Suprapubic skin (tissue), 4 donors: ENCODE data around the gene ACSS3. TPM values are rescaled to one million over a fixed set of nuclear protein-coding genes. Genes with fewer than 3 reads are reported as not detected.

Source experiments
- DNase-seq, 2 donors: peaks; one replicate each; pipeline ENCODE4 v3.0.0-alpha.2; 2019; ENCODE audit warnings: low spot score in 2 of 2
- H3K27ac ChIP-seq: fragments of 200-600 bp; sonication (generic); one replicate; pipeline ENCODE4 v1.5.1; 2019
- H3K27me3 ChIP-seq: fragments of 200-600 bp; sonication (generic); one replicate; pipeline ENCODE4 v1.5.1; 2019
- H3K36me3 ChIP-seq: fragments of 200-600 bp; sonication (generic); one replicate; pipeline ENCODE4 v1.5.1; 2019
- H3K4me1 ChIP-seq: fragments of 200-600 bp; sonication (generic); one replicate; pipeline ENCODE4 v1.5.1; 2019
- H3K4me3 ChIP-seq: fragments of 200-600 bp; sonication (generic); one replicate; pipeline ENCODE4 v1.5.1; 2019; ENCODE audit warnings: mild to moderate bottlenecking
- H3K9me3 ChIP-seq: fragments of 200-600 bp; sonication (generic); one replicate; pipeline ENCODE4 v1.5.1; 2019
- EP300 ChIP-seq: sonication (generic); formaldehyde crosslinking; IDR thresholded peaks from one replicate; pipeline ENCODE4 v1.6.1; 2017; ENCODE audit warnings: antibody characterized with exemption
- POLR2A ChIP-seq, 2 donors: fragments of 450-650 bp; IDR thresholded peaks; one replicate each; pipeline ENCODE4 v1.6.1; 2017; ENCODE audit warnings: antibody characterized with exemption in 2 of 2, mild to moderate bottlenecking in 2 of 2, moderate library complexity in 2 of 2
- POLR2AphosphoS5 ChIP-seq, 3 donors: sonication (generic); formaldehyde crosslinking; IDR thresholded peaks; one replicate each; pipeline ENCODE4 v1.6.1; 2017; ENCODE audit warnings: antibody characterized with exemption in 3 of 3
- WGBS: methylation state at CpG from one replicate; pipeline ENCODE4 v1.1.5; 2018; 5-methylcytosine and 5-hydroxymethylcytosine counted together
- total RNA-seq, 4 donors: library from RNA; depleted of rRNA; stranded (reverse); fragments of >200 nt; gene quantifications; one replicate each; pipeline ENCODE4 v1.1.0, GENCODE V29; 2016
- TF ChIP-seq, protein P1 (sequence below), 2 donors: fragments of 200-600 bp in 1 of 2; fragments of 450-650 bp in 1 of 2; sonication (generic) in 1 of 2; IDR thresholded peaks; one replicate each; pipeline ENCODE4 v1.5.1; 2016 to 2019; ENCODE audit warnings: antibody characterized with exemption in 2 of 2, mild to moderate bottlenecking in 1 of 2, moderate library complexity in 1 of 2

Gene ACSS3
- total RNA-seq, 4 donors from 2014 or later = 4.0 to 10.4 (median 6.2) TPM

DNA sequence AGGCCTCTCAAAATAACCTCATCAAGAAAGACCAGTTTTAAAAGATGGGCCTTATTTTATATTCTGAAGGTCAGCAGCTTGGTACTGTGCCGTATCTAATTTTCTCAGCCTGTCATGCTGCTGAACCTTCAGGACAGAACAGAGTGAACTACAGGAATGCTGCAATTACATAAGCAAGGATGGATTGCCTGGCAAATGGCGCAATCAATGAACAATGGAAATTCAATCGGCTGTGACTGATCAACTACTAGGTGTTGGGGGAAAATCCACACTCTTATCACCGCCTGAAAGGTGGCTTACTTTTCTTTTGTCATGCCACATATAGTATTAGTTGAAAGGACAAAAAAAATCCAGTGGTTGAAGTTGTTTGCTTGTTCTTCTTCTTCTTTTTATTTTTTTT lies 8.5 kb downstream of the ACSS3 start:
- Histone ChIP-seq H3K4me3 (no peak overlapping the region), H3K36me3 (no peaks in the 10 kb centered on the region), H3K9me3 (no peaks in the 10 kb centered on the region), H3K27ac (no peak overlapping the region), H3K27me3 (no peaks in the 10 kb centered on the region), H3K4me1 (no peaks in the 10 kb centered on the region)
- no peak for TF ChIP-seq POLR2A (IDR thresholded peaks at IDR 0.05)
- no peak for TF ChIP-seq EP300
- TF ChIP-seq POLR2AphosphoS5 (IDR thresholded peaks at IDR 0.05) = no peak
- TF ChIP-seq, protein P1, sequence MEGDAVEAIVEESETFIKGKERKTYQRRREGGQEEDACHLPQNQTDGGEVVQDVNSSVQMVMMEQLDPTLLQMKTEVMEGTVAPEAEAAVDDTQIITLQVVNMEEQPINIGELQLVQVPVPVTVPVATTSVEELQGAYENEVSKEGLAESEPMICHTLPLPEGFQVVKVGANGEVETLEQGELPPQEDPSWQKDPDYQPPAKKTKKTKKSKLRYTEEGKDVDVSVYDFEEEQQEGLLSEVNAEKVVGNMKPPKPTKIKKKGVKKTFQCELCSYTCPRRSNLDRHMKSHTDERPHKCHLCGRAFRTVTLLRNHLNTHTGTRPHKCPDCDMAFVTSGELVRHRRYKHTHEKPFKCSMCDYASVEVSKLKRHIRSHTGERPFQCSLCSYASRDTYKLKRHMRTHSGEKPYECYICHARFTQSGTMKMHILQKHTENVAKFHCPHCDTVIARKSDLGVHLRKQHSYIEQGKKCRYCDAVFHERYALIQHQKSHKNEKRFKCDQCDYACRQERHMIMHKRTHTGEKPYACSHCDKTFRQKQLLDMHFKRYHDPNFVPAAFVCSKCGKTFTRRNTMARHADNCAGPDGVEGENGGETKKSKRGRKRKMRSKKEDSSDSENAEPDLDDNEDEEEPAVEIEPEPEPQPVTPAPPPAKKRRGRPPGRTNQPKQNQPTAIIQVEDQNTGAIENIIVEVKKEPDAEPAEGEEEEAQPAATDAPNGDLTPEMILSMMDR (IDR thresholded peaks at IDR 0.05) = no peak
- no peak for DNase-seq
- WGBS = 84% methylated on average over 4 of the region's 4 CpGs

DNA sequence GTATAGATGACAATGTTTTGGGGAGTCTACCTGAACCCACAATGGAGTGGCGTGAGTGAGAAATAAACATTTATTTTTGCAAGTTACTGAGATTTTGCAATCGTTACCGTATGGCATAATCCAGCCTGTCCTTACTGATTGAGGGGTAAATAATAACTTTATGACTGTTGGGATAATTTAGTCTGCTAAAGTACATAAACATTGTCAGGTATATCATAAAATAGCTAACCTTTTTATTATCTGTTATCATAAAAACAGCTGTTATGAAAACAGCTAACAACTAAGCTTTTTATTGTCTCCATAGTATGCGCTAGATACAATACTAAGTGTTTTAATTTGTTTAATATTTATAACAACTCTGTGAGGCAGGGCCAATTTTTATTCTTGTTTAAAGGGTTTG lies 10.3 kb downstream of the ACSS3 start:
- H3K36me3 ChIP-seq = no peaks in the 10 kb centered on the region
- H3K27me3 ChIP-seq = no peaks in the 10 kb centered on the region
- WGBS = 96% methylated on average over 4 of the region's 4 CpGs
- no peak overlapping the region for H3K4me3 ChIP-seq
- H3K4me1 ChIP-seq = no peaks in the 10 kb centered on the region
- DNase-seq = no peak
- H3K27ac ChIP-seq = no peak overlapping the region
- TF ChIP-seq POLR2A (IDR thresholded peaks at IDR 0.05) = no peak
- TF ChIP-seq, protein P1 (IDR thresholded peaks at IDR 0.05) = no peak
- TF ChIP-seq POLR2AphosphoS5 (IDR thresholded peaks at IDR 0.05) = no peak
- TF ChIP-seq EP300 = no peak
- H3K9me3 ChIP-seq = no peaks in the 10 kb centered on the region

DNA sequence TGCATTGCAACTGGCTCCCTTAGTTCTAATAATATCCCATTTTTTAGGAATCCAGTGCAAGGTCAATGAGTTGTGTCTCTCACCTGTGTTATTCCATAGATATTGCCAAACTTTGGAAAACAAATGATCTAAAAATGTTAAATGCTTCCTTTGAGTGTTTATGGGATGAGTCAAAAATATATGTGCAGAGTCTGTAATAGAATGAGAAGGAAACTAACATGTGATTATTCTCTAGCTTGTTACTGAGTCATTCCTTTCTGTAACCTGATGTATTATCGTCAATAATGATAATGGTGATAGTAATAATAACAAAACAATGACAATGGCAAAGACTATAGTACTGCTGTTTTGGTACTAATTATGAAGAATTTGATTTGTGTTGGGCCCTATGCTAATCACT lies 11.5 kb downstream of the ACSS3 start:
- TF ChIP-seq EP300 = no peak
- TF ChIP-seq POLR2AphosphoS5 (IDR thresholded peaks at IDR 0.05) = no peak
- TF ChIP-seq POLR2A (IDR thresholded peaks at IDR 0.05) = no peak
- TF ChIP-seq, protein P1 (IDR thresholded peaks at IDR 0.05) = no peak
- no peaks in the 10 kb centered on the region for H3K4me1 ChIP-seq
- no peaks in the 10 kb centered on the region for H3K27me3 ChIP-seq
- H3K27ac ChIP-seq = no peak overlapping the region
- no peaks in the 10 kb centered on the region for H3K36me3 ChIP-seq
- no peaks in the 10 kb centered on the region for H3K9me3 ChIP-seq
- 88% methylated on average over 1 of the region's 1 CpG for WGBS
- no peak for DNase-seq
- H3K4me3 ChIP-seq = no peak overlapping the region

DNA sequence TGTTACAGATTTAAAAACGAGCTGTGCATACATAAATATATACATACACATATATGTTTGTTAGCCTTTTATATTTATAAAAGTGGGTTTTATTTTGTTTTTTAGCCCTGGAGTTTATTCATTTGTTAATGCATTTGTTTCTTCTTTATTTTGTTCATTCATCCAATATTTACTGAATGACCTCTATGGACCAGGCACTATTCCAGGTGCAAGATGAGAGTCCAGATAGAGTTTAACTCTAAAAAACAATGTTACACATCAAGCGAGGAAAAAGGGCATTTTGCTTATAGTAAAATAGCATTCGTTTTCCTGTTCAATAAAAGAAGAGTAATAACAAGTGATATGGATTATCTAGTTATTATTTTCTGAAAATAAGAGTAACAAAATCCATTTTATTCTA lies 14.2 kb downstream of the ACSS3 start:
- no peak for DNase-seq
- Histone ChIP-seq H3K4me1 (no peaks in the 10 kb centered on the region), H3K36me3 (no peaks in the 10 kb centered on the region), H3K9me3 (no peaks in the 10 kb centered on the region), H3K4me3 (no peak overlapping the region), H3K27me3 (no peaks in the 10 kb centered on the region), H3K27ac (no peak overlapping the region)
- TF ChIP-seq EP300 = no peak
- TF ChIP-seq POLR2A (IDR thresholded peaks at IDR 0.05) = no peak
- no peak for TF ChIP-seq POLR2AphosphoS5 (IDR thresholded peaks at IDR 0.05)
- TF ChIP-seq, protein P1 (IDR thresholded peaks at IDR 0.05) = no peak
- WGBS = 87% methylated on average over 3 of the region's 3 CpGs

DNA sequence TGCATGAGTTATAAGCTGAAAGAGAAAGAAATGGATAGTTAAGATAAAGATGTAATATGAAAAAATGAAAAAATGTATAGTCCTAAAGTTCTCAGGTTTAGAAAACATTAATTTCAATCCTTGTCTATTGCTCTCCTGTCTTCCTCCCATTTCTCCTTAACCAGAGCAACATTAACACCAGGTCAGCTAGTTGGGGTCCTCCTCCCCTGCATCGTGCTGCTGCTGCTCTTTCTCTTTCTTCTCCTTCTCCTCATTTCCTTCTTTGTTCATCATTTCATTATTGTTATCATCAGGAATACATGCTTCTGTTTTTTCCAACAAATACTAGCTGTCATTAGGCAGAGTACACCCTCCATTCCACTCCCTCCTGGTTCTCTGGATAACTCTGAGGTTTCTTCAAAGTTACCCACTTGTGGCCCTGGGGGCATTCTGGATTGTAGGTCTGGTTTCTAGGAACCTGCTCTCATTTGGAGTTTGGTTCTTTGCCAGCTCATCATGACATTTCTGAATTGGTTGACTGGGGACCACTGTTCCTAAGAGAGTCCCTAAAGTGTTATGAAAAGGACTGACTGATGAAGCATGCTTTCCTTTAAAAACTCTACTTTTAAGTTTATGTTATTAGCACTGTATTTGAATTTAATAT lies 17.0 kb downstream of the ACSS3 start:
- no peaks in the 10 kb centered on the region for H3K27me3 ChIP-seq
- H3K27ac ChIP-seq = no peak overlapping the region
- no peak overlapping the region for H3K4me3 ChIP-seq
- no peaks in the 10 kb centered on the region for H3K9me3 ChIP-seq
- H3K36me3 ChIP-seq = no peaks in the 10 kb centered on the region
- 66% methylated on average over 1 of the region's 1 CpG for WGBS
- DNase-seq = no peak
- no peaks in the 10 kb centered on the region for H3K4me1 ChIP-seq
- TF ChIP-seq, protein P1 (IDR thresholded peaks at IDR 0.05) = no peak
- TF ChIP-seq POLR2AphosphoS5 (IDR thresholded peaks at IDR 0.05) = no peak
- TF ChIP-seq POLR2A (IDR thresholded peaks at IDR 0.05) = no peak
- no peak for TF ChIP-seq EP300
